ENCODE measurements around the gene OTULIN.

The OTULIN gene

GRCh38 chr5:14698495-14698894 lies 34.0 kb downstream of the OTULIN start:
- DNase-seq (ENCODE audit: low read depth) = no peak

- DNase-seq (ENCODE audit: low read depth) = no peak
These were observed 34.6 kb downstream of the OTULIN start for GRCh38 chr5:14699159-14699558.

GRCh38 chr5:14699807-14700400 lies 35.4 kb downstream of the OTULIN start:
- no peak for DNase-seq (ENCODE audit: low read depth)

- DNase-seq (ENCODE audit: low read depth) = no peak
These were observed 36.2 kb downstream of the OTULIN start for GRCh38 chr5:14700478-14701436.

GRCh38 chr5:14701556-14701955 lies 37.0 kb downstream of the OTULIN start:
- no peak for DNase-seq (ENCODE audit: low read depth)

- no peak for DNase-seq (ENCODE audit: low read depth)
These were observed 37.8 kb downstream of the OTULIN start for GRCh38 chr5:14702238-14702839.

GRCh38 chr5:14705556-14705955 lies 41.0 kb downstream of the OTULIN start:
- no peak for DNase-seq (ENCODE audit: low read depth)

GRCh38 chr5:14706615-14707021 lies 42.1 kb downstream of the OTULIN start:
- no peak for DNase-seq (ENCODE audit: low read depth)

- DNase-seq (ENCODE audit: low read depth) = no peak
These were observed 43.4 kb downstream of the OTULIN start for GRCh38 chr5:14707811-14708390.

- DNase-seq (ENCODE audit: low read depth) = no peak
These were observed 44.0 kb downstream of the OTULIN start for GRCh38 chr5:14708551-14708950.

GRCh38 chr5:14710313-14710994 lies 45.9 kb downstream of the OTULIN start:
- no peak for DNase-seq (ENCODE audit: low read depth)

GRCh38 chr5:14712131-14712530 lies 47.6 kb downstream of the OTULIN start:
- no peak for DNase-seq (ENCODE audit: low read depth)

GRCh38 chr5:14712666-14713065 lies 48.1 kb downstream of the OTULIN start:
- DNase-seq (ENCODE audit: low read depth) = no peak

- no peak for DNase-seq (ENCODE audit: low read depth)
These were observed 49.2 kb downstream of the OTULIN start for GRCh38 chr5:14713476-14714390.

GRCh38 chr5:14714706-14715105 lies 50.2 kb downstream of the OTULIN start:
- no peak for DNase-seq (ENCODE audit: low read depth)

GRCh38 chr5:14715481-14715880 lies 51.0 kb downstream of the OTULIN start:
- DNase-seq (ENCODE audit: low read depth) = no peak

GRCh38 chr5:14716755-14717752 lies 52.5 kb downstream of the OTULIN start:
- no peak for DNase-seq (ENCODE audit: low read depth)

GRCh38 chr5:14718778-14719177 lies 54.3 kb downstream of the OTULIN start:
- no peak for DNase-seq (ENCODE audit: low read depth)

GRCh38 chr5:14720236-14720923 lies 55.9 kb downstream of the OTULIN start:
- no peak for DNase-seq (ENCODE audit: low read depth)

Measured in stimulated activated CD8-positive, alpha-beta memory T cell treated with anti-CD3 and anti-CD28 coated beads, Interleukin-15, amount 100 ng/mL, for 1 hour (primary cell).